Measurements from ENCODE around the gene ZNF302. TPM values are rescaled to one million over a fixed set of nuclear protein-coding genes. Genes with fewer than 3 reads are reported as not detected.

Gene ZNF302
- total RNA-seq, 1 experiment from 2014 or later: 27.7 TPM

GRCh38 chr19:34649886-34650543 lies 27.5 kb upstream of the ZNF302 start:
- no peak for TF ChIP-seq CTCF (conservative IDR thresholded peaks at IDR 0.05; ENCODE audit: low read depth, low read length)
- peaks cover 4% of the 10 kb centered on the region for H3K9me3 ChIP-seq (ENCODE audit: low read depth, low read length, poor library complexity, severe bottlenecking)
- H3K27me3 ChIP-seq (replicated peaks; ENCODE audit: insufficient read depth, low read depth, low read length, poor library complexity): no peaks in the 10 kb centered on the region
- POLR2A ChIA-PET (ENCODE audit: low non-redundant PET): no interaction called here
- H3K4me1 ChIP-seq (ENCODE audit: insufficient read depth, low read length, poor library complexity, severe bottlenecking): no peaks in the 10 kb centered on the region
- H3K27ac ChIP-seq (ENCODE audit: low read depth, low read length, poor library complexity, severe bottlenecking): no peak overlapping the region
- no peak for DNase-seq (ENCODE audit: low spot score)
- H3K4me3 ChIP-seq (ENCODE audit: low read depth, low read length, poor library complexity, severe bottlenecking): no peak overlapping the region
- CTCF ChIA-PET: no interaction called here
- no peaks in the 10 kb centered on the region for H3K36me3 ChIP-seq (ENCODE audit: insufficient read depth, low read length, poor library complexity, severe bottlenecking)
- intact Hi-C loops (cut with micrococcal nuclease; ENCODE audit: unreplicated experiment): no loop called here
- BruUV-seq (replicated peaks): no TSS peak

DNA sequence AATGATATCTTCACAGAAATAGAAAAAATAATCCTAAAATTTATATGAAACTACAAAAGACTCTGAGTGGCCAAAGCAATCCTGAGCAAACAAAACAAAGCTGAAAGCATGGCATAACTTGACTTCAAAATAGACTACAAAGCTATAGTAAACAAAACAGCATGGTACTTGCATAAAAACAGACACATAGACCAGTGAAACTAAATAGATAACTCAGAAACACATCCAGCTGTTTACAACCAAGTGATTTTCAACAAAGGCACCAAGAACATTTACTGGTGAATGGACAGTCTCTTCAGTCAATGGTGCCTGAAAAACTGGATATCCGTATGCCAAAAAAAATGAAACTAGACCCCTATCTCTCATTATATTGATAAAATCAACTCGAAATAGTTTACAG lies 25.7 kb upstream of the ZNF302 start:
- Histone ChIP-seq H3K27ac (ENCODE audit: low read depth, low read length, poor library complexity, severe bottlenecking) (no peak overlapping the region), H3K4me3 (ENCODE audit: low read depth, low read length, poor library complexity, severe bottlenecking) (no peak overlapping the region), H3K36me3 (ENCODE audit: insufficient read depth, low read length, poor library complexity, severe bottlenecking) (no peaks in the 10 kb centered on the region), H3K27me3 (replicated peaks; ENCODE audit: insufficient read depth, low read depth, low read length, poor library complexity) (no peaks in the 10 kb centered on the region), H3K4me1 (ENCODE audit: insufficient read depth, low read length, poor library complexity, severe bottlenecking) (no peaks in the 10 kb centered on the region), H3K9me3 (ENCODE audit: low read depth, low read length, poor library complexity, severe bottlenecking) (peaks cover 4% of the 10 kb centered on the region)
- ChIA-PET CTCF (no interaction called here), POLR2A (ENCODE audit: low non-redundant PET) (no interaction called here)
- DNase-seq (ENCODE audit: low spot score): no peak
- no TSS peak for BruUV-seq (replicated peaks)
- intact Hi-C loops (cut with micrococcal nuclease; ENCODE audit: unreplicated experiment): no loop called here
- TF ChIP-seq EZH2 (IDR thresholded peaks at IDR 0.05; ENCODE audit: borderline replicate concordance, low read depth, low read length, poor library complexity, severe bottlenecking) (no peak), CTCF (conservative IDR thresholded peaks at IDR 0.05; ENCODE audit: low read depth, low read length) (no peak)

- POLR2A ChIA-PET (ENCODE audit: low non-redundant PET): no interaction called here
These were observed 22.7 kb upstream of the ZNF302 start for GRCh38 chr19:34654796-34655195.

More at GRCh38 chr19:34654796-34655195, 22.7 kb upstream of the ZNF302 start:
- Histone ChIP-seq H3K36me3 (ENCODE audit: insufficient read depth, low read length, poor library complexity, severe bottlenecking) (no peaks in the 10 kb centered on the region), H3K27me3 (replicated peaks; ENCODE audit: insufficient read depth, low read depth, low read length, poor library complexity) (no peaks in the 10 kb centered on the region), H3K4me3 (ENCODE audit: low read depth, low read length, poor library complexity, severe bottlenecking) (no peak overlapping the region), H3K27ac (ENCODE audit: low read depth, low read length, poor library complexity, severe bottlenecking) (no peak overlapping the region), H3K9me3 (ENCODE audit: low read depth, low read length, poor library complexity, severe bottlenecking) (peaks cover 4% of the 10 kb centered on the region), H3K4me1 (ENCODE audit: insufficient read depth, low read length, poor library complexity, severe bottlenecking) (no peaks in the 10 kb centered on the region)
- CTCF ChIA-PET: no interaction called here
- TF ChIP-seq EZH2 (IDR thresholded peaks at IDR 0.05; ENCODE audit: borderline replicate concordance, low read depth, low read length, poor library complexity, severe bottlenecking) (no peak), CTCF (conservative IDR thresholded peaks at IDR 0.05; ENCODE audit: low read depth, low read length) (no peak)
- intact Hi-C loops (cut with micrococcal nuclease; ENCODE audit: unreplicated experiment): no loop called here
- no peak for DNase-seq (ENCODE audit: low spot score)
- no TSS peak for BruUV-seq (replicated peaks)

Measured in A673 (cell line).